ENCODE measurements around the gene TNRC18. TPM values are rescaled to one million over a fixed set of nuclear protein-coding genes. Genes with fewer than 3 reads are reported as not detected.

The TNRC18 gene
- total RNA-seq, 3 donors from 2014 or later (not counting 1 experiment from before 2014, with no cell fraction given), result 111 to 127 (median 124) TPM

DNA sequence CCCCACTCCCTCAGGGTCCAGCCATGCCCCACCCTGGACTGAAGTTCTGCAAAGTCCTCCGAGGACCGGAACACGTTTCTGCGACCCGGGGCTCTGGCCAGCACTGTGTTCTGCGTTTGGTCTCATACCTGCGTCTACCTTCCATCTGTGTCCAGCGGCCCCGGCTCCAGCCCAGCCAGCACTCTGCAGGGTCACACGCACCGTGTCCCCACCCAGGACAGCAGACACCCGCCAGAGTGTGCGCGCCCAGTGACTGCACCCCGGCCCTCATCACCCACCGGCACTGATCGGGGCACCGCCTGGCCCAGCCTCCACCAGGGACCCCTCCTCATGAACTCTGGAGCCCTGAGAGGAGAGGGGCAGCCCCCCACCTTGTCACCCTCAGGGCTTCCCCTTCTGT, 120.6 kb downstream of the TNRC18 start:
- no peak overlapping the region for H3K27ac ChIP-seq (ENCODE audit: low read length)
- Mint-ChIP-seq H3K27ac (no peak overlapping the region), H3K4me1 (peaks cover 0 to 4% of the 10 kb centered on the region in 2 donors), H3K4me3 (no peak overlapping the region), H3K9me3 (no peaks in the 10 kb centered on the region), H3K27me3 (ENCODE audit: low read depth in 2 of 2) (peaks cover 0 to 10% of the 10 kb centered on the region in 2 donors), H3K36me3 (no peaks in the 10 kb centered on the region)
- TF ChIP-seq CTCF (IDR thresholded peaks at IDR 0.05), result no peak
- no peak for ATAC-seq
- intact Hi-C loops (cut with micrococcal nuclease), result no loop called here
- no peak overlapping the region for H3K4me3 ChIP-seq (ENCODE audit: low read length)
- no peaks in the 10 kb centered on the region for H3K27me3 ChIP-seq (ENCODE audit: control insufficient read depth, insufficient read depth, low read length)
- H3K36me3 ChIP-seq (ENCODE audit: control insufficient read depth, insufficient read depth, low read length), result peaks cover 6% of the 10 kb centered on the region
- no peaks in the 10 kb centered on the region for H3K9me3 ChIP-seq (ENCODE audit: control insufficient read depth, insufficient read depth, low read length)
- peaks cover 3% of the 10 kb centered on the region for H3K4me1 ChIP-seq (ENCODE audit: control insufficient read depth, insufficient read depth, low read length)
- WGBS (ENCODE audit: insufficient coverage), result 89% methylated on average over 18 of the region's 18 CpGs
- no peak for DNase-seq

GRCh38 chr7:5302577-5302976, 121.1 kb downstream of the TNRC18 start:
- no peaks in the 10 kb centered on the region for H3K27me3 ChIP-seq (ENCODE audit: control insufficient read depth, insufficient read depth, low read length)
- Mint-ChIP-seq H3K9me3 (no peaks in the 10 kb centered on the region), H3K4me3 (no peak overlapping the region), H3K36me3 (no peaks in the 10 kb centered on the region), H3K27ac (no peak overlapping the region), H3K27me3 (ENCODE audit: low read depth in 2 of 2) (peaks cover 0 to 12% of the 10 kb centered on the region in 2 donors), H3K4me1 (peaks cover 0 to 7% of the 10 kb centered on the region in 2 donors)
- DNase-seq, result no peak
- no peak overlapping the region for H3K27ac ChIP-seq (ENCODE audit: low read length)
- H3K4me3 ChIP-seq (ENCODE audit: low read length), result no peak overlapping the region
- no peak for ATAC-seq
- H3K36me3 ChIP-seq (ENCODE audit: control insufficient read depth, insufficient read depth, low read length), result peaks cover 2% of the 10 kb centered on the region
- intact Hi-C loops (cut with micrococcal nuclease), result no loop called here
- no peaks in the 10 kb centered on the region for H3K9me3 ChIP-seq (ENCODE audit: control insufficient read depth, insufficient read depth, low read length)
- TF ChIP-seq CTCF (IDR thresholded peaks at IDR 0.05), result no peak
- WGBS (ENCODE audit: insufficient coverage), result 79% methylated on average over 25 of the region's 25 CpGs
- H3K4me1 ChIP-seq (ENCODE audit: control insufficient read depth, insufficient read depth, low read length), result peaks cover 8% of the 10 kb centered on the region

- WGBS (ENCODE audit: insufficient coverage), result 92% methylated on average over 24 of the region's 24 CpGs
- Mint-ChIP-seq H3K36me3 (no peaks in the 10 kb centered on the region), H3K9me3 (no peaks in the 10 kb centered on the region), H3K27me3 (ENCODE audit: low read depth in 2 of 2) (peaks cover 0 to 15% of the 10 kb centered on the region in 2 donors), H3K27ac (no peak overlapping the region), H3K4me3 (no peak overlapping the region), H3K4me1 (peaks cover 7 to 23% of the 10 kb centered on the region in 2 donors)
- no peaks in the 10 kb centered on the region for H3K9me3 ChIP-seq (ENCODE audit: control insufficient read depth, insufficient read depth, low read length)
- no peak for DNase-seq
- ATAC-seq, result no peak
- no peak for TF ChIP-seq CTCF (IDR thresholded peaks at IDR 0.05)
- H3K27me3 ChIP-seq (ENCODE audit: control insufficient read depth, insufficient read depth, low read length), result peaks cover 5% of the 10 kb centered on the region
- intact Hi-C loops (cut with micrococcal nuclease), result no loop called here
- H3K4me1 ChIP-seq (ENCODE audit: control insufficient read depth, insufficient read depth, low read length), result peaks cover 21% of the 10 kb centered on the region
- H3K36me3 ChIP-seq (ENCODE audit: control insufficient read depth, insufficient read depth, low read length), result no peaks in the 10 kb centered on the region
- H3K27ac ChIP-seq (ENCODE audit: low read length), result no peak overlapping the region
- H3K4me3 ChIP-seq (ENCODE audit: low read length), result no peak overlapping the region
Measured at GRCh38 chr7:5300366-5300765, 123.3 kb downstream of the TNRC18 start.

- ATAC-seq (peak; percentile 92 to 94 (median 93)), DNase-seq (peak; percentile 60 to 88)
- H3K4me3 ChIP-seq (ENCODE audit: low read length), result peak overlapping the region; percentile 32
- Mint-ChIP-seq H3K27me3 (ENCODE audit: low read depth in 2 of 2) (peaks cover 0 to 15% of the 10 kb centered on the region in 2 donors), H3K4me1 (peaks cover 7 to 23% of the 10 kb centered on the region in 2 donors), H3K27ac (peak overlapping the region; percentile 76 to 83), H3K9me3 (no peaks in the 10 kb centered on the region), H3K36me3 (no peaks in the 10 kb centered on the region), H3K4me3 (peak overlapping the region; percentile 89)
- intact Hi-C loops (cut with micrococcal nuclease), result no loop called here
- H3K36me3 ChIP-seq (ENCODE audit: control insufficient read depth, insufficient read depth, low read length), result no peaks in the 10 kb centered on the region
- no peak for TF ChIP-seq CTCF (IDR thresholded peaks at IDR 0.05)
- no peak overlapping the region for H3K27ac ChIP-seq (ENCODE audit: low read length)
- H3K4me1 ChIP-seq (ENCODE audit: control insufficient read depth, insufficient read depth, low read length), result peaks cover 21% of the 10 kb centered on the region
- 3% methylated on average over 40 of the region's 48 CpGs for WGBS (ENCODE audit: insufficient coverage)
- H3K9me3 ChIP-seq (ENCODE audit: control insufficient read depth, insufficient read depth, low read length), result no peaks in the 10 kb centered on the region
- H3K27me3 ChIP-seq (ENCODE audit: control insufficient read depth, insufficient read depth, low read length), result peaks cover 5% of the 10 kb centered on the region
Measured at GRCh38 chr7:5296611-5297226, 126.9 kb downstream of the TNRC18 start.

Measured in natural killer cell (primary cell).